HG03432 (cell line): ENCODE measurements around the gene CD37.
"Not testable (repeated sequence)": the region's sequence is repeated elsewhere in the genome, so short reads cannot be mapped to it uniquely, and the experiment has no call there.

ENCODE experiments used
- ATAC-seq: cut with Tn5 transposase; IDR thresholded peaks from one replicate; pipeline ENCODE4 v1.9.1; 2021; ENCODE audit warnings: mild to moderate bottlenecking, moderate library complexity; ENCODE audit not compliant: unreplicated experiment

Gene CD37

GRCh38 chr19:49373174-49373573 is 38.0 kb downstream of the CD37 start:
- ATAC-seq, result not testable (repeated sequence)

DNA sequence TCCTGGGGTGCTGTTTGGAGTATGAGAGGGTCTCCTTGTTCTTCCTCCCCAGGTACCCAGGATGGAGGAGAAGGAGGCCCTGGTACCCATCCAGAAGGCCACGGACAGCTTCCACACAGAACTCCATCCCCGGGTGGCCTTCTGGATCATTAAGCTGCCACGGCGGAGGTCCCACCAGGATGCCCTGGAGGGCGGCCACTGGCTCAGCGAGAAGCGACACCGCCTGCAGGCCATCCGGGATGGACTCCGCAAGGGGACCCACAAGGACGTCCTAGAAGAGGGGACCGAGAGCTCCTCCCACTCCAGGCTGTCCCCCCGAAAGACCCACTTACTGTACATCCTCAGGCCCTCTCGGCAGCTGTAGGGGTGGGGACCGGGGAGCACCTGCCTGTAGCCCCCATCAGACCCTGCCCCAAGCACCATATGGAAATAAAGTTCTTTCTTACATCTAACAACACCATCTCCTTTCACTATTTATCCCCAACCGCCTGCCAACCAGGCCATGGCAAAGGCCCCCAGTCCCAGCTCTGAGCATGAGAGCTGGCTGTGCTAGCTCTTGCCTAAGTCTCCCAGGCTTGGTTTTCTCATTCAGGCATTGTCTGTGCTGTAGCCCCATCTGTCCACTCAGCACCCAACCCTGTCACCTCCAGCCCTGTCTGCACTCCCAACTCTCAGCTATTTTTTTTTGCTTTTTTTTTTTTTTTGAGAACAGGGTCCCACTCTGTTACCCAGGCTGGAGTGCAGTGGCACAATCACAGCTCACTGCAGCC is 39.6 kb downstream of the CD37 start:
- ATAC-seq, result no peak

- ATAC-seq, result no peak
These were observed 43.3 kb downstream of the CD37 start for GRCh38 chr19:49378512-49378911.

DNA sequence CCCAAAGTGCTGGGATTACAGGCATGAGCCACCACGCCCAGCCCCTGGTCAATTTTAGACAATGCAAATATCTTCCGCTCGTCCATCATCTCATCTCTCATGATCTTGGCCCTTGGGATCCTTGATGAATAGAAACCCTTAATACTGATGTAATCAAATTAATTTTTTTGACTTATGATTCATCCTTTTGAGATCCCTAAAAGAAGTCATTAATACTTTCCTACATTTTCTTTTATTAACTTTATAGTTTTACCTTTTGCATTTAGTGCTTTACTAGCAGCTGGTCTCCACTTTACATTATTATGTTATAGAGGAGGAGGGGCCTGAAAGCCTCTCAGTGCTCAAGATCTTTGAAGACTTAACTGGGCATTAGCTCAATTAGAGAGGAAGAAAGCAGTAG is 45.2 kb downstream of the CD37 start:
- no peak for ATAC-seq

- ATAC-seq, result no peak
These were observed 47.4 kb downstream of the CD37 start for GRCh38 chr19:49382639-49383038.

DNA sequence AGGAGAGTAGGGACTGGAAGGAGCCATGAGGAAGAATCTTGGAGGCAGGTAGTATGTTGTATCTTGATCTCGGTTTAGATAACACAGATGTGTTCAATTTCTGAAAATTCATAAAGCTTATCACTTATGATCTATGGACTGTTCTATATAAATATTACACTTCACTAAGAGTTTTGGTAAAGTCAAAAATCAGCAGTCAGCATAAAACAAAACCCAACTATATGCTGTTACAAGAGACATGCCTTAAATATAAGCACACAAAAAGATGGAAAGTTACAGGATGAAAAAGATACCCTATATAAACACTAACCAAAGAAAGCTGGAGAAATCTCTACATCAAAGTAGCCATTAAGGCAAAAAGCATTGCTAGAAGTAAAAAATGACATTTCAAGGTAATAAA is 48.4 kb downstream of the CD37 start:
- no peak for ATAC-seq

- ATAC-seq, result no peak
These were observed 52.7 kb downstream of the CD37 start, which contains the start of gene KASH5 for GRCh38 chr19:49387936-49388372. Gene KASH5, plus strand, starts transcription at chr19:49388249. Its CDS starts 2,635 bp downstream, at chr19:49390884.

DNA sequence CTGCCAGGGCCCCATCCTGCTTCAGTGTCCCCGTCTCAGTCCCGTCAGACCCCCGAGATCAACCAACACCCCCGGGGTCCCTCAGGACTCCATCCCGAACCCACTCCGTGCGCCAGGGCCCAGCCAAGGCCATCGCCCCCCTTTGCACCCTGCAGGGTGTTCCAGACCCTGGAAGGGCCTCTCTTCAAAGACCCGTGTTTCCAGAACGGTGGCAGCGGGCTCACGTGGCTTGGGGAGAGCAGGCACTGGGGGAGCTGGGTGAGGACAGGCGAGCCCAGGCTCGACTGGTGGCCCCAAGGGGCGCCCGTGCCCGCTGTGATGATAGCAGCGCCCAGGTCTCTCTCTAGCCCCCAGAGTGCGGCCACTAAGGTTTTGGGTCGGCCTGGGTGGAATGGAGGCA is 54.2 kb downstream of the CD37 start:
- ATAC-seq, result no peak
